Measurements from ENCODE around the gene KIAA0319L.
A peak's percentile ranks its signal among the peaks of the same experiment; 100 is the strongest.
"Not testable (repeated sequence)": the region's sequence is repeated elsewhere in the genome, so short reads cannot be mapped to it uniquely, and the experiment has no call there.

Gene KIAA0319L

DNA sequence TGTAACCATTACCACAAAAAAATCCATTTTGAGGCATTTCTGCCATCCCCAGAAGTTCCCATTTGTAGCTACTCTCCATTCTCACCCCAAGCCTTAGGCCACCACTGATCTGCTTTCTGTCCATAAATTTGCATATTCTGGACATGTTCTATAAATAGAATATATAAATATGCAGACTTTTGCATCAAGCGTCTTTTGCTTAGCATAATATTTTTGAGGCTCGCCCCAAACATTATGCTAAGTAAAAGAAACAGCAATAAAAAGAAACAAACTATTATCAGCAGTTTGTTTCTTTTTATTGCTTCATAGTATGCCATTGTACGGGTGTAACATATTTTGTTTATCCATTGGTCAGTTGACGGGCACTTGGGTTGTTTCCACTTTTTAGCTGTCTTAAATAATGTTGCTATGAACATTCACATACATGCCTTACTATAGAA, 23.8 kb upstream of the KIAA0319L start:
- TF ChIP-seq, protein P1, sequence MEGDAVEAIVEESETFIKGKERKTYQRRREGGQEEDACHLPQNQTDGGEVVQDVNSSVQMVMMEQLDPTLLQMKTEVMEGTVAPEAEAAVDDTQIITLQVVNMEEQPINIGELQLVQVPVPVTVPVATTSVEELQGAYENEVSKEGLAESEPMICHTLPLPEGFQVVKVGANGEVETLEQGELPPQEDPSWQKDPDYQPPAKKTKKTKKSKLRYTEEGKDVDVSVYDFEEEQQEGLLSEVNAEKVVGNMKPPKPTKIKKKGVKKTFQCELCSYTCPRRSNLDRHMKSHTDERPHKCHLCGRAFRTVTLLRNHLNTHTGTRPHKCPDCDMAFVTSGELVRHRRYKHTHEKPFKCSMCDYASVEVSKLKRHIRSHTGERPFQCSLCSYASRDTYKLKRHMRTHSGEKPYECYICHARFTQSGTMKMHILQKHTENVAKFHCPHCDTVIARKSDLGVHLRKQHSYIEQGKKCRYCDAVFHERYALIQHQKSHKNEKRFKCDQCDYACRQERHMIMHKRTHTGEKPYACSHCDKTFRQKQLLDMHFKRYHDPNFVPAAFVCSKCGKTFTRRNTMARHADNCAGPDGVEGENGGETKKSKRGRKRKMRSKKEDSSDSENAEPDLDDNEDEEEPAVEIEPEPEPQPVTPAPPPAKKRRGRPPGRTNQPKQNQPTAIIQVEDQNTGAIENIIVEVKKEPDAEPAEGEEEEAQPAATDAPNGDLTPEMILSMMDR (conservative IDR thresholded peaks at IDR 0.05; ENCODE audit: low read depth, low read length): no peak
- H3K4me3 ChIP-seq (ENCODE audit: low read length): no peak overlapping the region
- no peak for DNase-seq (ENCODE audit: low read depth)

DNA sequence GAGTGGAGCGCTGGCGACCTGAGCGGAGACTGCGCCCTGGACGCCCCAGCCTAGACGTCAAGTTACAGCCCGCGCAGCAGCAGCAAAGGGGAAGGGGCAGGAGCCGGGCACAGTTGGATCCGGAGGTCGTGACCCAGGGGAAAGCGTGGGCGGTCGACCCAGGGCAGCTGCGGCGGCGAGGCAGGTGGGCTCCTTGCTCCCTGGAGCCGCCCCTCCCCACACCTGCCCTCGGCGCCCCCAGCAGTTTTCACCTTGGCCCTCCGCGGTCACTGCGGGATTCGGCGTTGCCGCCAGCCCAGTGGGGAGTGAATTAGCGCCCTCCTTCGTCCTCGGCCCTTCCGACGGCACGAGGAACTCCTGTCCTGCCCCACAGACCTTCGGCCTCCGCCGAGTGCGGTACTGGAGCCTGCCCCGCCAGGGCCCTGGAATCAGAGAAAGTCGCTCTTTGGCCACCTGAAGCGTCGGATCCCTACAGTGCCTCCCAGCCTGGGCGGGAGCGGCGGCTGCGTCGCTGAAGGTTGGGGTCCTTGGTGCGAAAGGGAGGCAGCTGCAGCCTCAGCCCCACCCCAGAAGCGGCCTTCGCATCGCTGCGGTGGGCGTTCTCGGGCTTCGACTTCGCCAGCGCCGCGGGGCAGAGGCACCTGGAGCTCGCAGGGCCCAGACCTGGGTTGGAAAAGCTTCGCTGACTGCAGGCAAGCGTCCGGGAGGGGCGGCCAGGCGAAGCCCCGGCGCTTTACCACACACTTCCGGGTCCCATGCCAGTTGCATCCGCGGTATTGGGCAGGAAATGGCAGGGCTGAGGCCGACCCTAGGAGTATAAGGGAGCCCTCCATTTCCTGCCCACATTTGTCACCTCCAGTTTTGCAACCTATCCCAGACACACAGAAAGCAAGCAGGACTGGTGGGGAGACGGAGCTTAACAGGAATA, 20.1 kb upstream of the KIAA0319L start:
- TF ChIP-seq, protein P1 (conservative IDR thresholded peaks at IDR 0.05; ENCODE audit: low read depth, low read length): no peak
- H3K4me3 ChIP-seq (ENCODE audit: low read length): peak overlapping the region; percentile 16
- no peak for DNase-seq (ENCODE audit: low read depth)

DNA sequence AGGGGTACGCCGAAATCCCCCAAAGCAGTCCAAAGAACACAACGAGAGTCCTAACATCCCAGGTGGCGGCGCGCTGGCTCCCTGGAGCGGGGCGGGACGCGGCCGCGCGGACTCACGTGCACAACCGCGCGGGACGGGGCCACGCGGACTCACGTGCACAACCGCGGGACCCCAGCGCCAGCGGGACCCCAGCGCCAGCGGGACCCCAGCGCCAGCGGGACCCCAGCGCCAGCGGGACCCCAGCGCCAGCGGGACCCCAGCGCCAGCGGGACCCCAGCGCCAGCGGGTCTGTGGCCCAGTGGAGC, 19.5 kb upstream of the KIAA0319L start:
- not testable (repeated sequence) for H3K4me3 ChIP-seq (ENCODE audit: low read length); DNase-seq (ENCODE audit: low read depth)

DNA sequence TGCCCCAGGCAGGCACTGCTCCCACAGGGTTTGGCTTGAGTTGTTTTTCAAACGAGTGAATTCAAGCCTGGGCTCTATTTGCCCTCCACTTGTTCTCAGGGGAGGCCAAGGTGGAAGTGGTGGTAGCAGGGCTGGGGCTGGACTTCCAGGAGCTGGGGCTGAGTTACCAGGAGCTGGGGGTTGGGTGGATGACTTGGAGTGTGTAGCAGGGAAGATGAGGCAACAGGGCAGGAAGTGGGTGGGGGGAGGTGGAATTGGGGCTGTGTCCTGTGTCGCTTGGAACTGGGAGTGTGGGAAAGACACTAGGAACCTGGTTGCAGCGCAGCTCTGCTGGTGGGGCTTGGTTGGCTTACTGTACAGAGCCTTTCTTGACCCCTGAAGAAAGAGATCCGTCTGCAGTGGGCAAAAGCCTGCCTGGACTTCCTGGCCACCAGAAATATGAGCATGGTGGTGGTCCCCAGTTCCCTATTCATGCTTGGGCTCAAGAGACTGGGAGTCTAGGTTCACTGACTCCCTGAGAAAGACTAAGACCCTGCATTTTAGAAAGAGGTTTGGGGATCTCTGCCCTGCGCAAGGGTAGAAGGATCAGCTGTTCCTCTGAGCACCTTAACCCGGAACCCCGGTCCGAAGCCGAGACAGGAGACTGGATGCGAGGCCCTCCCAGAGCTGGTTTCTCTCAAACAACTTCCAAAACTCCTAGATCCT, 19.0 kb upstream of the KIAA0319L start:
- TF ChIP-seq, protein P1 (conservative IDR thresholded peaks at IDR 0.05; ENCODE audit: low read depth, low read length): no peak
- no peak overlapping the region for H3K4me3 ChIP-seq (ENCODE audit: low read length)
- no peak for DNase-seq (ENCODE audit: low read depth)

DNA sequence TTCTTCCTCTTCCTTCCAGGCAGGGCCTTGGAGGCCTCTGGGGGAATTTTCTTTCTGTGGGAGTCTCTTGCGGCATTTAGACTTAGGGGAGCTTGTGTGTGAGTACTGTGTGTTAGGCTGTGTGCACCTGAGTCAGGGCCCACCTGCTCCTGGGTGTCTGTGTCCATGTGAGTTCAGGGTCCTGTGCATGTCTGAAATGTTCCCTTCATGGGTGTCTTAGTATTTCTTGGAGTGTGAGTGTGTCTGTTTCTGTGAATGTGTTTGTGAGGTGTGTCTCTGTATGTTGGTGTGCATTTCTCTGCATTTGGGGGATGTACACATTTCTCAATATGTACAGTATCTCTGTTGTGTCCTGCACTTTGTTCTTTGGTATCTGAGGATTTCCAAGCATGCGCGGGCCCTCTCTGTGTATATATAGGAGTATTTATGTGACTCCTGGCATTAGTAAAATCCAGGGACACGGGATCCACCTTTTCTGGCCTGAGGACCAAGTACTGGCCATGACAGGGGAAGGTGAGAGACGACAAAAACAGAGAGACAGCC, 18.3 kb upstream of the KIAA0319L start:
- H3K4me3 ChIP-seq (ENCODE audit: low read length): no peak overlapping the region
- TF ChIP-seq, protein P1 (conservative IDR thresholded peaks at IDR 0.05; ENCODE audit: low read depth, low read length): no peak
- no peak for DNase-seq (ENCODE audit: low read depth)

DNA sequence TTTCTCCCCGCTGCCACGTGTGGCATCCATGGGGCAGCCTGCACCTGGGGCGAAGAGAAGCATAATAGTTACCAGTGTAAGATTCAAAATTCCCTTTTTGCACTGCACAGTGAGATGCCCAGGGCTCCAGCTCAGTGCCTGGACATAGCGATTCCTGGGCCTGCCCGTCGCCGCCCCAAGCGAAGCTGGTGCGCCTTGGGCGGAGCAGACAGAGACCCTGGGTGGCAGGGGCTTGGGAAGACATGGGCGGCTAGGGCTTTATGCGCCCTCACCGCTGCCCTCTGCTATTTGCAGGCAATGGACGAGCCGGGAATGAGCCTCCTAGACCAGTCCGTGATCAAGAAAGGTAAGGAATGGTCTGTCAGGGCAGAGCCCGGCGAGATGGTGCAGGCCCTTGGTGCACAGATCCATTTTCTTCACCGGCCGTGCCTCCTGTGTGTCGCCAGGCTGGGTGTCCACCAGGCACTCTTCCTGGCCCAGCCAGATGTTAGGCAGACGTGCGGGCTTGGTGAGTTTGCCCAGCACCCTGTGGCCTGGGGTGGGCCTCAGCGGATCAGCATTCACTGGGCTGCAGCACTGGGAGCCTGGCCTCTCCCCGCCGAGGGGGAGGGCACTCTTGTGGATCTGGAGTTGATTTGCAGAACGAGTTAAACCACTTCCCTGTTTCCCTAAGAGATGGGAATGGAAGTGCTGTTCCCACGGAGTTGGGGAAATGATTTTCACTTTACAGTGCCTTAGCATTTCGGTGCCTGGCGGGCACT, 17.6 kb upstream of the KIAA0319L start:
- TF ChIP-seq, protein P1 (conservative IDR thresholded peaks at IDR 0.05; ENCODE audit: low read depth, low read length): no peak
- no peak overlapping the region for H3K4me3 ChIP-seq (ENCODE audit: low read length)
- no peak for DNase-seq (ENCODE audit: low read depth)

DNA sequence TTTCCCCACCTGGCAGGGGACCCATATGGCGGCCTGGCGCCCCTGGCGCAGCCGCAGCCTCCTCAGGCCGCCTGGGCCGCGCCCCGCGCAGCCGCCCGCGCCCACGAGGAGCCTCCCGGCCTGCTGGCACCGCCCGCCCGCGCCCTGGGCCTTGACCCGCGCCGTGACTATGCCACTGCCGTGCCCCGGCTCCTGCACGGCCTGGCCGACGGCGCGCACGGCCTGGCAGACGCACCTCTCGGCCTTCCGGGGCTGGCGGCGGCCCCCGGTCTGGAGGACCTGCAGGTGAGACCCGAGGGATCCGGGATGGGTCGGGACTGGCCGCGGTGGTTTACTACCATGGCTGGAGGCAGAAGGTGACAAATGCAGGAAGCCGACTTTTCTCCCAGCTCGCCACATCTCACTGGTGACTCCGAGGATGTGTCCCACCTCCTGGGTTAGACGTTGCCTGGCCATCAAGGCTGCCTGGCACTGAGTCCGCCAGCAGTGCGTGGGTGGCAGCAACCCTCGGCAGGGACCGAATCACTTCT, 17.0 kb upstream of the KIAA0319L start:
- TF ChIP-seq, protein P1 (conservative IDR thresholded peaks at IDR 0.05; ENCODE audit: low read depth, low read length): no peak
- no peak overlapping the region for H3K4me3 ChIP-seq (ENCODE audit: low read length)
- DNase-seq (ENCODE audit: low read depth): no peak
